Stimulated activated CD4-positive, alpha-beta T cell treated with anti-CD3 and anti-CD28 coated beads, Interleukin-4, amount 100 ng/mL, for 4 hours (primary cell): ENCODE measurements around the gene SLC19A1.
"Not testable (repeated sequence)": the region's sequence is repeated elsewhere in the genome, so short reads cannot be mapped to it uniquely, and the experiment has no call there.

ENCODE experiments used
- DNase-seq, 2 experiments: peaks; one replicate each; pipeline ENCODE4 v3.0.0-alpha.2; 2020

Gene SLC19A1

GRCh38 chr21:45576838-45577737 lies 34.8 kb upstream of the SLC19A1 start:
- DNase-seq: no peak

- DNase-seq: no peak
Measured at GRCh38 chr21:45575993-45576837, 34.0 kb upstream of the SLC19A1 start.

GRCh38 chr21:45575304-45575992 lies 33.2 kb upstream of the SLC19A1 start:
- no peak for DNase-seq

GRCh38 chr21:45574691-45575090 lies 32.5 kb upstream of the SLC19A1 start:
- no peak for DNase-seq

GRCh38 chr21:45574081-45574501 lies 31.9 kb upstream of the SLC19A1 start:
- no peak for DNase-seq

- no peak for DNase-seq
Measured at GRCh38 chr21:45573452-45574035, 31.3 kb upstream of the SLC19A1 start.

GRCh38 chr21:45572783-45573451 lies 30.7 kb upstream of the SLC19A1 start:
- DNase-seq: no peak

- DNase-seq: no peak
Measured at GRCh38 chr21:45572231-45572630, 30.0 kb upstream of the SLC19A1 start.

GRCh38 chr21:45571641-45572040 lies 29.4 kb upstream of the SLC19A1 start:
- DNase-seq: no peak

- DNase-seq: no peak
Measured at GRCh38 chr21:45570826-45571601, 28.8 kb upstream of the SLC19A1 start.

GRCh38 chr21:45570071-45570470 lies 27.8 kb upstream of the SLC19A1 start:
- DNase-seq: no peak

- DNase-seq: no peak
Measured at GRCh38 chr21:45568383-45568782, 26.1 kb upstream of the SLC19A1 start.

GRCh38 chr21:45564137-45564536 lies 21.9 kb upstream of the SLC19A1 start:
- not testable (repeated sequence) for DNase-seq

- DNase-seq: no peak
Measured at GRCh38 chr21:45562965-45563364, 20.7 kb upstream of the SLC19A1 start.

GRCh38 chr21:45562402-45562801 lies 20.2 kb upstream of the SLC19A1 start:
- no peak for DNase-seq

- DNase-seq: not testable (repeated sequence)
Measured at GRCh38 chr21:45561241-45561640, 19.0 kb upstream of the SLC19A1 start.

- DNase-seq: no peak
Measured at GRCh38 chr21:45560106-45561021, 18.1 kb upstream of the SLC19A1 start.

GRCh38 chr21:45559216-45560105 lies 17.2 kb upstream of the SLC19A1 start:
- DNase-seq: no peak
